K562 (cell line): ENCODE data around the gene YARS1. TPM values are rescaled to one million over a fixed set of nuclear protein-coding genes. Genes with fewer than 3 reads are reported as not detected.

ENCODE experiments used
- CAMTA2 ChIP-seq: fragments of 250-450 bp; sonication (Bioruptor Pico); conservative IDR thresholded peaks from 2 replicates; pipeline ENCODE4 v1.5.1; 2022
- GMEB1 ChIP-seq: fragments of 250-450 bp; sonication (Bioruptor Pico); IDR thresholded peaks from 2 replicates; pipeline ENCODE4 v1.4.0; 2020; ENCODE audit warnings: mild to moderate bottlenecking
- KAT2B ChIP-seq: IDR thresholded peaks from one replicate; pipeline ENCODE4 v1.6.1; 2012; ENCODE audit warnings: low read depth, mild to moderate bottlenecking, control low read depth, inconsistent platforms, low read length, moderate library complexity
- NR1H2 ChIP-seq: sonication (generic); formaldehyde crosslinking; IDR thresholded peaks from 2 replicates; pipeline ENCODE4 v1.4.0; 2020; ENCODE audit warnings: mild to moderate bottlenecking, missing genetic modification reagents
- RFX5 ChIP-seq: IDR thresholded peaks from 2 replicates; pipeline ENCODE4 v1.6.1; 2011; ENCODE audit warnings: low read depth, mild to moderate bottlenecking, improper control_type of control experiment, low read length
- TEAD2 ChIP-seq: fragments of 450-650 bp; IDR thresholded peaks from 2 replicates; pipeline ENCODE4 v1.6.1; 2016; ENCODE audit warnings: missing genetic modification characterization, control low read depth, missing compliant biosample characterization
- ZBTB40 ChIP-seq, 2 experiments: fragments of 450-650 bp in 1 of 2; sonication (generic) in 1 of 2; formaldehyde crosslinking in 1 of 2; IDR thresholded peaks; 2 replicates each; pipeline versions ENCODE4 v1.7.1 to v1.9.0; 2016 to 2022; ENCODE audit warnings: inconsistent platforms in 1 of 2, mild to moderate bottlenecking in 1 of 2, missing genetic modification reagents in 1 of 2
- ZMIZ1 ChIP-seq, 2 experiments: fragments of 150-350 bp in 1 of 2; IDR thresholded peaks; 2 replicates each; pipeline ENCODE4 v1.6.1; 2012 to 2016; ENCODE audit warnings: low read depth in 2 of 2, low read length in 2 of 2, mild to moderate bottlenecking in 1 of 2, moderate library complexity in 1 of 2
- ZNF707 ChIP-seq: fragments of 250-450 bp; sonication (Bioruptor Pico); conservative IDR thresholded peaks from 2 replicates; pipeline ENCODE4 v1.8.0; 2022; ENCODE audit warnings: inconsistent platforms, mild to moderate bottlenecking, moderate library complexity
- polyA plus RNA-seq, 8 experiments: library from polyadenylated mRNA; depleted of rRNA in 4 of 8; stranded (reverse) in 5 of 8; unstranded in 3 of 8; fragments of >200 nt; fragmentation: Nextera tagmentation in 2 of 8; fragmentation: Illumina TruSeq in 1 of 8; extraction: Ambion mirVana in 2 of 8; extraction: Trizol in 1 of 8; gene quantifications; 2 replicates each; pipeline versions ENCODE4 v1.2.1 to v1.2.3, GENCODE V29; 2011 to 2014; ENCODE audit warnings: inconsistent platforms in 1 of 8, missing spikeins in 1 of 8
- total RNA-seq, 7 experiments: library from RNA; depleted of rRNA in 6 of 7; stranded (reverse); fragments of >200 nt in 6 of 7; fragmentation: Illumina TruSeq in 2 of 7; extraction: Trizol in 2 of 7; gene quantifications; 2 replicates each; pipeline versions ENCODE4 v1.2.1 to v1.2.3, GENCODE V29; 2011 to 2021; ENCODE audit warnings: low replicate concordance in 1 of 7
- TF ChIP-seq, protein P1 (sequence below): sonication (generic); formaldehyde crosslinking; IDR thresholded peaks from 2 replicates; pipeline ENCODE4 v1.8.0; 2022; ENCODE audit warnings: missing genetic modification reagents, mild to moderate bottlenecking, moderate library complexity, borderline replicate concordance

The YARS1 gene
- total and polyA plus RNA-seq, 9 of the 15 experiments (the other 6 are each of a cell fraction or from before 2014, with no cell fraction given) = 66.2 to 336 (median 201) TPM

GRCh38 chr1:32773018-32773763, 44.0 kb downstream of the YARS1 start (continued):
- TF ChIP-seq ZBTB40 (IDR thresholded peaks at IDR 0.05) (no peak), ZBTB40 (CRISPR knock-in tag; IDR thresholded peaks at IDR 0.05) (no peak), TEAD2 (no peak), NR1H2 (CRISPR knock-in tag) (no peak), GMEB1 (CRISPR knock-in tag) (0 out of 2 replicates have a peak, but pooled peaks have one; percentile 20), RFX5 (no peak), CAMTA2 (no peak), ZMIZ1 (IDR thresholded peaks at IDR 0.05; ENCODE audit: low read depth in 2 of 2, low read length in 2 of 2) (peak in 1 of 2 experiments; percentile 54; a peak in 1 of 4 replicates), ZNF707 (CRISPR knock-in tag) (no peak), KAT2B (no peak)
- TF ChIP-seq, protein P1, sequence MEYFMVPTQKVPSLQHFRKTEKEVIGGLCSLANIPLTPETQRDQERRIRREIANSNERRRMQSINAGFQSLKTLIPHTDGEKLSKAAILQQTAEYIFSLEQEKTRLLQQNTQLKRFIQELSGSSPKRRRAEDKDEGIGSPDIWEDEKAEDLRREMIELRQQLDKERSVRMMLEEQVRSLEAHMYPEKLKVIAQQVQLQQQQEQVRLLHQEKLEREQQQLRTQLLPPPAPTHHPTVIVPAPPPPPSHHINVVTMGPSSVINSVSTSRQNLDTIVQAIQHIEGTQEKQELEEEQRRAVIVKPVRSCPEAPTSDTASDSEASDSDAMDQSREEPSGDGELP (CRISPR knock-in tag) = peak; percentile 82
